Measurements from ENCODE around the gene PHKA2.
"Not testable (repeated sequence)": the region's sequence is repeated elsewhere in the genome, so short reads cannot be mapped to it uniquely, and the experiment has no call there.

Gene PHKA2

GRCh38 chrX:19017271-19017670 lies 33.4 kb upstream of the PHKA2 start:
- TF ChIP-seq CTCF (IDR thresholded peaks at IDR 0.05; ENCODE audit: insufficient read depth, low read length, poor library complexity, severe bottlenecking): peak; percentile 70
- Histone ChIP-seq H3K4me3 (replicated peaks; ENCODE audit: low read depth, low read length) (no peak overlapping the region), H3K36me3 (ENCODE audit: control insufficient read depth, insufficient read depth, low read length) (no peaks in the 10 kb centered on the region), H3K27me3 (replicated peaks; ENCODE audit: control insufficient read depth, insufficient read depth, low read length) (no peaks in the 10 kb centered on the region)
- DNase-seq (ENCODE audit: extremely low read depth, insufficient read length): no peak

- H3K27me3 ChIP-seq (replicated peaks; ENCODE audit: control insufficient read depth, insufficient read depth, low read length); DNase-seq (ENCODE audit: extremely low read depth, insufficient read length); H3K4me3 ChIP-seq (replicated peaks; ENCODE audit: low read depth, low read length); H3K36me3 ChIP-seq (ENCODE audit: control insufficient read depth, insufficient read depth, low read length): not testable (repeated sequence)
Observed at GRCh38 chrX:19016614-19017013, 32.7 kb upstream of the PHKA2 start.

- Histone ChIP-seq H3K36me3 (ENCODE audit: control insufficient read depth, insufficient read depth, low read length) (no peaks in the 10 kb centered on the region), H3K4me3 (replicated peaks; ENCODE audit: low read depth, low read length) (no peak overlapping the region), H3K27me3 (replicated peaks; ENCODE audit: control insufficient read depth, insufficient read depth, low read length) (no peaks in the 10 kb centered on the region)
- no peak for TF ChIP-seq CTCF (IDR thresholded peaks at IDR 0.05; ENCODE audit: insufficient read depth, low read length, poor library complexity, severe bottlenecking)
- DNase-seq (ENCODE audit: extremely low read depth, insufficient read length): no peak
Observed at GRCh38 chrX:19007868-19008267, 24.0 kb upstream of the PHKA2 start.

- Histone ChIP-seq H3K4me3 (replicated peaks; ENCODE audit: low read depth, low read length) (no peak overlapping the region), H3K27me3 (replicated peaks; ENCODE audit: control insufficient read depth, insufficient read depth, low read length) (no peaks in the 10 kb centered on the region), H3K36me3 (ENCODE audit: control insufficient read depth, insufficient read depth, low read length) (no peaks in the 10 kb centered on the region)
- no peak for DNase-seq (ENCODE audit: extremely low read depth, insufficient read length)
- no peak for TF ChIP-seq CTCF (IDR thresholded peaks at IDR 0.05; ENCODE audit: insufficient read depth, low read length, poor library complexity, severe bottlenecking)
Observed at GRCh38 chrX:19007011-19007410, 23.1 kb upstream of the PHKA2 start.

- peak; percentile 33 for TF ChIP-seq CTCF (IDR thresholded peaks at IDR 0.05; ENCODE audit: insufficient read depth, low read length, poor library complexity, severe bottlenecking)
- Histone ChIP-seq H3K27me3 (replicated peaks; ENCODE audit: control insufficient read depth, insufficient read depth, low read length) (no peaks in the 10 kb centered on the region), H3K4me3 (replicated peaks; ENCODE audit: low read depth, low read length) (no peak overlapping the region), H3K36me3 (ENCODE audit: control insufficient read depth, insufficient read depth, low read length) (no peaks in the 10 kb centered on the region)
- DNase-seq (ENCODE audit: extremely low read depth, insufficient read length): no peak
Observed at GRCh38 chrX:19005909-19006308, 22.0 kb upstream of the PHKA2 start.

GRCh38 chrX:19003756-19004155 lies 19.8 kb upstream of the PHKA2 start:
- Histone ChIP-seq H3K36me3 (ENCODE audit: control insufficient read depth, insufficient read depth, low read length) (no peaks in the 10 kb centered on the region), H3K4me3 (replicated peaks; ENCODE audit: low read depth, low read length) (no peak overlapping the region), H3K27me3 (replicated peaks; ENCODE audit: control insufficient read depth, insufficient read depth, low read length) (no peaks in the 10 kb centered on the region)
- no peak for DNase-seq (ENCODE audit: extremely low read depth, insufficient read length)
- no peak for TF ChIP-seq CTCF (IDR thresholded peaks at IDR 0.05; ENCODE audit: insufficient read depth, low read length, poor library complexity, severe bottlenecking)

All from GM06990 (cell line).